ENCODE measurements around the gene NELFA.

The NELFA gene

DNA sequence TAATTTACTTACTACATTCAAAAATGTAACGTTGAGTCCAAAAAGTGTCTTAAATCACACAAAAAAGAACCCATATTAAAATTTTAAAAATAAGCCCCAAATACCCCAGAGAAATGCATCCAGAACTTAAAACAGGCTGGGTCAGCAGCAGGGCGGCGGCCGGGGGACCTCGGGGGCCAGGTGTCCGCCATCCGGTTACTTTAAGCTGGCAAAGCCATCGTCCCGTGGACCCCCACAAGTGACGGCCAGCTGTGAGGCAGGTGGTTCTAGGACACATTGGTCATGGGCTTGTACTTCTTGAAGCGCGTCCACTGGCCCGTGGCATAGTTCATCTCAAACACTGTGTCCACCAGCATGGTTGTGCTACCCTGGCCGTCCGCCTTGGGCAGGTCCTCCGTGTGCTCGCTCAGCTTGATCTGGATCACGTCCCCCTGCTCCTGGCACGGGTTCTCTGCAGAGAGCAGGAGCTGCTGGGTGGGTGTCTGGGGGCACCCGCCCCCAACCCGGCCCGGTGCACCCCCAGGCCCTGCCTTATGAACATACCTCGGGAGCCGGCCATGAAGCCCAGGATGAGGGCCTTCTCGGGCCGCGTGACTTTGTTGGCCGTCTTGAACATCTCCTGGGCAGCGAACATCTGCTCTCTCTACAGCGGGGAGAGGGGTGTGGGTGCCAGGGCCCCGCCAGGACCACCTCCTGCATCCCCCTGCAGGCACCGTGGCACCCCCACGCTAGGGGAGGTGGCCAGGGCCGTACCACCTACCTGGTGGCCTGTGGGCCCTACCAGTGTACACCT, 25.5 kb downstream of the NELFA start:
- TF ChIP-seq, protein P1, sequence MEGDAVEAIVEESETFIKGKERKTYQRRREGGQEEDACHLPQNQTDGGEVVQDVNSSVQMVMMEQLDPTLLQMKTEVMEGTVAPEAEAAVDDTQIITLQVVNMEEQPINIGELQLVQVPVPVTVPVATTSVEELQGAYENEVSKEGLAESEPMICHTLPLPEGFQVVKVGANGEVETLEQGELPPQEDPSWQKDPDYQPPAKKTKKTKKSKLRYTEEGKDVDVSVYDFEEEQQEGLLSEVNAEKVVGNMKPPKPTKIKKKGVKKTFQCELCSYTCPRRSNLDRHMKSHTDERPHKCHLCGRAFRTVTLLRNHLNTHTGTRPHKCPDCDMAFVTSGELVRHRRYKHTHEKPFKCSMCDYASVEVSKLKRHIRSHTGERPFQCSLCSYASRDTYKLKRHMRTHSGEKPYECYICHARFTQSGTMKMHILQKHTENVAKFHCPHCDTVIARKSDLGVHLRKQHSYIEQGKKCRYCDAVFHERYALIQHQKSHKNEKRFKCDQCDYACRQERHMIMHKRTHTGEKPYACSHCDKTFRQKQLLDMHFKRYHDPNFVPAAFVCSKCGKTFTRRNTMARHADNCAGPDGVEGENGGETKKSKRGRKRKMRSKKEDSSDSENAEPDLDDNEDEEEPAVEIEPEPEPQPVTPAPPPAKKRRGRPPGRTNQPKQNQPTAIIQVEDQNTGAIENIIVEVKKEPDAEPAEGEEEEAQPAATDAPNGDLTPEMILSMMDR (IDR thresholded peaks at IDR 0.05; ENCODE audit: low read depth, low read length) = no peak
- in situ Hi-C loops (cut with HindIII; ENCODE audit: low sequenced_read_pairs) = no loop called here
- no peak for DNase-seq (ENCODE audit: low read depth, low spot score)
- no peak overlapping the region for H3K4me3 ChIP-seq (ENCODE audit: low read depth, low read length)

GRCh38 chr4:1982124-1983052, 26.4 kb downstream of the NELFA start:
- no peak for DNase-seq (ENCODE audit: low read depth, low spot score)
- in situ Hi-C loops (cut with HindIII; ENCODE audit: low sequenced_read_pairs) = no loop called here
- TF ChIP-seq, protein P1 (IDR thresholded peaks at IDR 0.05; ENCODE audit: low read depth, low read length) = no peak
- no peak overlapping the region for H3K4me3 ChIP-seq (ENCODE audit: low read depth, low read length)

DNA sequence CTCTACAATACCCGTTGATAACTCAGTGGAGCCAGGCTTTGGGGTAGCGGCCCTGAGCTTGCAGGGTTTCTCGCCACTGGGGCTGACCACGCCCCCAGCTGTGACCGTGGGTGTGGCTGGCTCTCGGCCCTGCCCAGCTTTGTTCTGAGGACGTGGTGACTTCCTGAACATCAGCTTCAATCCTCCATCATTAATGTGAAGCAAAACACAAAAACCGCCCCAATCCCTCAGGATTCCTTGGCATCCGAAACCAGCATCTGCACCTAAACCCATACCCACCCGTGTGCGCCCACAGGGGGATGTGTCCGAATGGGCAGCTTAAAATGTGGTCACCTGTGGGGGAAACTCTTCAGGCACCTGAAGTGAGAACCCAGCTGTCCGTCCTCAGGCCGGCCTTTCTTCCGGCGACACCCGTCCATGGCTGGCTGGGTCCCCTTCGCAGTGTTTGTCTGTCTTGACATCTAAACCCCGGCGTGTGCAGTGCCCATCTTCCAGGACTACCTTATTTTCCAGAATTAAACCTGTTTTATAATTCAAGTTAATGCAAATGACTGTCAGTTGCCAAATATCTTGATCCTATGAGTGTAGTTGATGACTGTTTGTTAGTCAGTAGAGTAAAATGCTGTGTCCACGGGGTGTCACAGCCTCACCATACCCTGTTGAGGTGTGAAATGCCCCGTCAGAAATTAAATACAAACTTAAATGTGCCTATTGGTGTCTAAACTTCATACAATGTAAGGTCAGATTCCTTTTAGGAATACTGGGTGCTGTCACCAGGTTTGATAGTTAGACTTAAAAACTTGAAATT, 27.3 kb downstream of the NELFA start:
- H3K4me3 ChIP-seq (ENCODE audit: low read depth, low read length) = no peak overlapping the region
- TF ChIP-seq, protein P1 (IDR thresholded peaks at IDR 0.05; ENCODE audit: low read depth, low read length) = no peak
- in situ Hi-C loops (cut with HindIII; ENCODE audit: low sequenced_read_pairs) = no loop called here

GRCh38 chr4:1980561-1981041, 28.2 kb downstream of the NELFA start:
- TF ChIP-seq, protein P1 (IDR thresholded peaks at IDR 0.05; ENCODE audit: low read depth, low read length) = no peak
- no peak overlapping the region for H3K4me3 ChIP-seq (ENCODE audit: low read depth, low read length)
- in situ Hi-C loops (cut with HindIII; ENCODE audit: low sequenced_read_pairs) = no loop called here
- no peak for DNase-seq (ENCODE audit: low read depth, low spot score)

More for the DNA sequence above, 27.3 kb downstream of the NELFA start:
- peak; percentile 37 for DNase-seq (ENCODE audit: low read depth, low spot score)

- in situ Hi-C loops (cut with HindIII; ENCODE audit: low sequenced_read_pairs) = no loop called here
- TF ChIP-seq, protein P1 (IDR thresholded peaks at IDR 0.05; ENCODE audit: low read depth, low read length) = no peak
- no peak for DNase-seq (ENCODE audit: low read depth, low spot score)
- no peak overlapping the region for H3K4me3 ChIP-seq (ENCODE audit: low read depth, low read length)
Measured at GRCh38 chr4:1979477-1980196, 29.1 kb downstream of the NELFA start.
